RWPE2 (cell line): ENCODE results near the gene OTX2.

Experiments
- ATAC-seq: fragments of 200-7000 bp; cut with Tn5 transposase; 3 replicates; pipeline ENCODE4 v1.9.1; 2021; ENCODE audit warnings: low read depth
- DNase-seq: peaks from one replicate; pipeline ENCODE4 v3.0.0-alpha.2; 2020; ENCODE audit warnings: low spot score
- H3K27ac ChIP-seq: fragments of 450-650 bp; 2 replicates; pipeline ENCODE4 v1.5.1; 2017; ENCODE audit warnings: mild to moderate bottlenecking; ENCODE audit not compliant: poor library complexity, severe bottlenecking
- H3K27me3 ChIP-seq: fragments of 250-450 bp; sonication (Bioruptor Pico); 2 replicates; pipeline ENCODE4 v1.5.1; 2021; ENCODE audit warnings: mild to moderate bottlenecking, moderate library complexity; ENCODE audit not compliant: insufficient read depth, poor library complexity, severe bottlenecking
- H3K36me3 ChIP-seq: fragments of 250-450 bp; sonication (Bioruptor Pico); 2 replicates; pipeline ENCODE4 v1.5.1; 2020; ENCODE audit warnings: low read depth, mild to moderate bottlenecking, moderate library complexity
- H3K4me1 ChIP-seq: fragments of 250-450 bp; sonication (Bioruptor Pico); 2 replicates; pipeline ENCODE4 v1.5.1; 2021; ENCODE audit warnings: mild to moderate bottlenecking, moderate library complexity; ENCODE audit not compliant: insufficient read depth, poor library complexity, severe bottlenecking
- H3K4me3 ChIP-seq: fragments of 250-450 bp; sonication (Bioruptor Pico); 2 replicates; pipeline ENCODE4 v1.5.1; 2021; ENCODE audit warnings: mild to moderate bottlenecking, moderate library complexity; ENCODE audit not compliant: severe bottlenecking
- H3K9me3 ChIP-seq: fragments of 250-450 bp; sonication (Bioruptor Pico); 2 replicates; pipeline ENCODE4 v1.5.1; 2021; ENCODE audit warnings: mild to moderate bottlenecking, moderate library complexity; ENCODE audit not compliant: severe bottlenecking
- CTCF ChIP-seq: fragments of 450-650 bp; IDR thresholded peaks from one replicate; pipeline ENCODE4 v1.5.1; 2017; ENCODE audit warnings: mild to moderate bottlenecking, moderate library complexity; ENCODE audit not compliant: poor library complexity, severe bottlenecking

Gene OTX2

DNA sequence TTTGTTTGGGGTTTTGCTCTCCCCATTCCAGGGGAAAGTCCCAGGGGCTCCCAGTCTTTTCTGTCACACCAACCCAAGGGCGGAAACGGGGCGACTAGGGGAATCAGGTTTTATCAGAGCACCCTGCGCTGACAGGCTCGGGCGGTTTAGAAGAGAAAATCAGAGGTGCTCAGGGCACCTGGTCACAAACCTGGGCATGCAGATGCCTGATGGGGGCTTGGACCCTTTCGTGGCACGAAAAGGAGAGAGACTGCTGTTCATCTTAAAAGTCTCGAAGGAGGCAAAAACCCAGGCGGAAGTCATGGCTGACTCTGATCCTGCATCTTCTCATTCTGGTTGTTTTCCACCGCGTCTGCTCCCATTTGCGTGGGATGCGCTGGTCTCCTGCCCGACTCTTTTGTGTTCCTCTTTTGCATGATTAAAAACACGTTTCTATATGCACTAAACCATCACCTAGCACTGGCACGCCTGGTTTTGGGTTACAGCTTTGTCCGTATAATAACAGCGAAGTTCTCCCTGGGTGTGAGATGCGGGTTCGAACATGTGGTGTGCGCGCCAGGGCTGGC is 13.2 kb downstream of the OTX2 start:
- no peak for TF ChIP-seq CTCF
- no peak for DNase-seq
- no peak overlapping the region for H3K27ac ChIP-seq
- peaks cover 95% of the 10 kb centered on the region for H3K27me3 ChIP-seq
- H3K36me3 ChIP-seq: no peaks in the 10 kb centered on the region
- H3K9me3 ChIP-seq: no peaks in the 10 kb centered on the region
- no peak for ATAC-seq
- H3K4me3 ChIP-seq: no peak overlapping the region
- H3K4me1 ChIP-seq: no peaks in the 10 kb centered on the region

GRCh38 chr14:56796259-56796658 is 14.0 kb downstream of the OTX2 start:
- DNase-seq (no peak), ATAC-seq (no peak)
- Histone ChIP-seq H3K4me3 (no peak overlapping the region), H3K27ac (no peak overlapping the region), H3K4me1 (no peaks in the 10 kb centered on the region), H3K9me3 (no peaks in the 10 kb centered on the region), H3K36me3 (no peaks in the 10 kb centered on the region), H3K27me3 (peaks cover 87% of the 10 kb centered on the region)
- no peak for TF ChIP-seq CTCF

DNA sequence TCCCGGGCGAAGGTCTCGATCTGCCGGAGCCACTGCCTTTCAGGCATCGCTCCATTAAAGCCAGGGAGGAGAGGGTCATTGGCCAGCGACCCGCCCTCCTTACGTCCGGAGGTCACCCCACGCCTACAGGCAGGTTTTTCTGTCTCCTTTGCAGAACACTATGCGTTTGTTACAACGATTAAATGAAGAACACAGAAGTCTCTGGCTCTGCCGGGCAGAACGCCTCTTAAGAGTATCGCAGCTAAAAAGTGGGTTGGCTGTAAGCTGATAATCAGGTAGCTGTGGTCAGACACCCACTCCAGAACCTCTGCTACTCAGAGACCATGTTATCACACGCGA is 15.0 kb downstream of the OTX2 start:
- Histone ChIP-seq H3K4me1 (no peaks in the 10 kb centered on the region), H3K9me3 (no peaks in the 10 kb centered on the region), H3K27ac (no peak overlapping the region), H3K4me3 (no peak overlapping the region), H3K27me3 (peaks cover 77% of the 10 kb centered on the region), H3K36me3 (no peaks in the 10 kb centered on the region)
- DNase-seq: no peak
- TF ChIP-seq CTCF: no peak
- ATAC-seq: no peak

DNA sequence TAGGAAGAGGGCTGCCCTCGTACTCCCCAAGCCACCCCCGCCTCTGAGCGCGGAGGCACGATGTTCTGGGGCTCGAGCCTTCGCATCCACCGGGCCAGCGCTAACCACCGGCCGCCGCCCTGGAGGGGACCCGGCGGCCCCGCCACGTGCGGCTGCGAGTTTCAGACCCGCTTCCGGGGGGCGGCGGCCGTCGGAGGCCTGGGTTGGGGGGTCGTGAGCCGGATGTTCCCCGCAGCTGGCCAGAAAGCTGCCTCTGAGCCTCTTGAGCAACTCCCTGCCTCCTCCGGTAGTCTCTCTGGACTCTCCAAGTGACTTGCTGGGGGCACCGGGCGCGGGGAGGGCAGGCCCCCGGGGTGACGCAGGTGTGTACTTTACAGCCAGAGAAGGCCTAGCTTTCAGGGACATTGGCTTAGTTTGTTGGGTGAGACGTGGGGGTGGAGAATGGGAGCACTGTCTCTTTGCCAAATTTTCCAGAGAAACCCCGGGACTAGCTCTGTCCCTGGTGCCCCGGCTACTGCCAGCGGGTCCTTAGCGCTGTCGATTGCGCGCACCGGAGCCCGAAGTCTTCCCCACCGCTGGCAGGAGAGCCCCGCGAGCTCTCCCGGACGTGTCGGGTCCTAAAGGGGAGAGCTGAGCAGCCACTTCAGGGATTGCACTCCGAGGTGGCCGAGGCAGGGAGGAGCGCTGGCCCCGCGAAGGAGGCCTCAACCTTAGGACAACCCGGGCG is 15.6 kb downstream of the OTX2 start:
- no peak overlapping the region for H3K4me3 ChIP-seq

More for the DNA sequence above, 15.6 kb downstream of the OTX2 start:
- no peak for ATAC-seq
- no peaks in the 10 kb centered on the region for H3K9me3 ChIP-seq
- no peak for TF ChIP-seq CTCF
- DNase-seq: no peak
- no peaks in the 10 kb centered on the region for H3K36me3 ChIP-seq
- H3K4me1 ChIP-seq: no peaks in the 10 kb centered on the region
- H3K27me3 ChIP-seq: peaks cover 72% of the 10 kb centered on the region
- H3K27ac ChIP-seq: no peak overlapping the region
